ENCODE results near the gene SLC30A1.

DNA sequence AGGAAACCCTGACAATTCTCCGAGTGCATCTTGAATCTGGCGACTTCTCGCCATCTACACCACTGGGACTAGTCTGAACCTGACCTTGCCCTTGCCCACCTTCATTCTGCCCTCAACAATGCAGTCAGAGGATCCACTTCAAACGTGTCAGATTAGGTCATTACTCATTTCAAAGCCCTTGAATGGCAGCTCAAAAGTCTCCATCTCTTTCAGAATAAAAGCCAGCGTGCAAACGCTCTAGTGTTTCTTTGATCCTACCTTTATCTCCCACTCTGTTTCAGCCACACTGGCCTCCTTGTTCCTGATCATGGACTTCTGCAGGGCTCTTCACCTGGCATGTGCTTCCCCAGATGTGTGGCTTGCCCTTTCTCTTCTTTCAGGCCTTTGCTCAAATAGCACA is 31.3 kb downstream of the SLC30A1 start:
- TF ChIP-seq, protein P1, sequence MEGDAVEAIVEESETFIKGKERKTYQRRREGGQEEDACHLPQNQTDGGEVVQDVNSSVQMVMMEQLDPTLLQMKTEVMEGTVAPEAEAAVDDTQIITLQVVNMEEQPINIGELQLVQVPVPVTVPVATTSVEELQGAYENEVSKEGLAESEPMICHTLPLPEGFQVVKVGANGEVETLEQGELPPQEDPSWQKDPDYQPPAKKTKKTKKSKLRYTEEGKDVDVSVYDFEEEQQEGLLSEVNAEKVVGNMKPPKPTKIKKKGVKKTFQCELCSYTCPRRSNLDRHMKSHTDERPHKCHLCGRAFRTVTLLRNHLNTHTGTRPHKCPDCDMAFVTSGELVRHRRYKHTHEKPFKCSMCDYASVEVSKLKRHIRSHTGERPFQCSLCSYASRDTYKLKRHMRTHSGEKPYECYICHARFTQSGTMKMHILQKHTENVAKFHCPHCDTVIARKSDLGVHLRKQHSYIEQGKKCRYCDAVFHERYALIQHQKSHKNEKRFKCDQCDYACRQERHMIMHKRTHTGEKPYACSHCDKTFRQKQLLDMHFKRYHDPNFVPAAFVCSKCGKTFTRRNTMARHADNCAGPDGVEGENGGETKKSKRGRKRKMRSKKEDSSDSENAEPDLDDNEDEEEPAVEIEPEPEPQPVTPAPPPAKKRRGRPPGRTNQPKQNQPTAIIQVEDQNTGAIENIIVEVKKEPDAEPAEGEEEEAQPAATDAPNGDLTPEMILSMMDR (IDR thresholded peaks at IDR 0.05), result no peak
- TF ChIP-seq POLR2AphosphoS5 (IDR thresholded peaks at IDR 0.05), result no peak
